Renal cortical epithelial cell (primary cell): Measurements from ENCODE around the gene NPIPB9. TPM values are rescaled to one million over a fixed set of nuclear protein-coding genes. Genes with fewer than 3 reads are reported as not detected.

Experiments used
- total RNA-seq: library from RNA; depleted of rRNA; stranded (reverse); fragments of >200 nt; gene quantifications from 2 replicates; pipeline ENCODE4 v1.2.3, GENCODE V29; 2014

Gene NPIPB9
- total RNA-seq, 1 donor from 2014 or later: 4.5 TPM

Other genes starting within 250 kb of the NPIPB9 start
- not detected in 2 replicates for gene IL27, start 245.0 kb upstream of the NPIPB9 start, total RNA-seq
- 1.4 and 3.0 TPM in 2 replicates for gene NUPR1, start 212.8 kb upstream of the NPIPB9 start, total RNA-seq
- gene SGF29, start 197.9 kb upstream of the NPIPB9 start, total RNA-seq: 6.1 and 11.8 TPM in 2 replicates
- 0.45 TPM in 1 of 2 replicates, not detected in the other for gene SULT1A2, start 154.7 kb upstream of the NPIPB9 start, total RNA-seq
- 6.8 and 7.1 TPM in 2 replicates for gene SULT1A1, start 141.7 kb upstream of the NPIPB9 start, total RNA-seq
- gene NPIPB8, start 113.7 kb upstream of the NPIPB9 start, total RNA-seq: 0.05 TPM in 1 of 2 replicates, not detected in the other
- 75.2 and 177 TPM in 2 replicates for gene EIF3C, start 40.3 kb upstream of the NPIPB9 start, total RNA-seq
- gene ATXN2L, start 71.2 kb downstream of the NPIPB9 start, total RNA-seq: 26.6 and 92.6 TPM in 2 replicates
- gene TUFM, start 94.6 kb downstream of the NPIPB9 start, total RNA-seq: 129 and 130 TPM in 2 replicates
- gene SH2B1, start 112.1 kb downstream of the NPIPB9 start, total RNA-seq: 10.8 and 21.4 TPM in 2 replicates
- gene ATP2A1, start 126.7 kb downstream of the NPIPB9 start, total RNA-seq: 0.10 TPM in 1 of 2 replicates, not detected in the other
- 33.5 and 52.1 TPM in 2 replicates for gene RABEP2, start 173.5 kb downstream of the NPIPB9 start, total RNA-seq
- gene CD19, start 180.2 kb downstream of the NPIPB9 start, total RNA-seq: not detected in 2 replicates
- 18.1 and 23.8 TPM in 2 replicates for gene NFATC2IP, start 199.2 kb downstream of the NPIPB9 start, total RNA-seq
- gene SPNS1, start 223.0 kb downstream of the NPIPB9 start, total RNA-seq: 21.0 and 36.0 TPM in 2 replicates
- gene LAT, start 233.3 kb downstream of the NPIPB9 start, total RNA-seq: 0.30 TPM in 1 of 2 replicates, not detected in the other